OCI-LY1 (cell line): Measurements from ENCODE around the gene KRTCAP3.

ENCODE experiments used
- CTCF ChIP-seq: fragments of 200-600 bp; sonication (generic), shearing (Covaris generic); IDR thresholded peaks from 2 replicates; pipeline ENCODE4 v1.5.1; 2017; ENCODE audit warnings: mild to moderate bottlenecking, antibody characterized with exemption, low read length, moderate library complexity, mixed read lengths
- EZH2 ChIP-seq: fragments of 200-600 bp; sonication (generic), shearing (Covaris generic); IDR thresholded peaks from 2 replicates; pipeline ENCODE4 v1.8.0; 2017; ENCODE audit warnings: borderline replicate concordance, mixed run types, mild to moderate bottlenecking, antibody characterized with exemption, low read length, moderate library complexity, mixed read lengths

- TF ChIP-seq CTCF (no peak), EZH2 (no peak)
Measured at GRCh38 chr2:27492557-27492956, 50.4 kb downstream of the KRTCAP3 start.
